Colonic mucosa (tissue), 4 donors: ENCODE data around the gene CHD2. TPM values are rescaled to one million over a fixed set of nuclear protein-coding genes. Genes with fewer than 3 reads are reported as not detected.

Experiments
- DNase-seq: peaks from one replicate; pipeline ENCODE4 v3.0.0-alpha.2; 2020
- H3K27ac ChIP-seq: fragments of 200-600 bp; one replicate; pipeline ENCODE4 v1.8.0; 2021
- H3K27me3 ChIP-seq: fragments of 200-600 bp; one replicate; pipeline ENCODE4 v1.8.0; 2021
- H3K36me3 ChIP-seq: fragments of 200-600 bp; one replicate; pipeline ENCODE4 v1.8.0; 2021
- H3K4me1 ChIP-seq: fragments of 200-600 bp; one replicate; pipeline ENCODE4 v1.8.0; 2021; ENCODE audit warnings: mild to moderate bottlenecking
- H3K4me3 ChIP-seq: fragments of 200-600 bp; one replicate; pipeline ENCODE4 v1.8.0; 2021
- H3K9ac ChIP-seq, 2 donors: one replicate each; pipeline ENCODE4 v1.7.0; 2013; ENCODE audit warnings: control low read depth in 2 of 2, low read depth in 2 of 2, low read length in 2 of 2
- H3K9me3 ChIP-seq: fragments of 200-600 bp; one replicate; pipeline ENCODE4 v1.8.0; 2021
- intact Hi-C: fragments of 100-400 bp; cut with DNase I; formaldehyde crosslinking; loops from one replicate; pipeline ENCODE4 v1.14.1; 2022
- total RNA-seq, 2 donors: library from RNA; stranded (reverse); fragmentation: NEBNext Ultra II Directional in 1 of 2; extraction: Animal tissue kit (Norgen Biotek cat#: 25700) in 1 of 2; gene quantifications; one replicate each; pipeline ENCODE4 v1.2.1, GENCODE V29; 2021
- TF ChIP-seq, protein P1 (sequence below): fragments of 200-600 bp; IDR thresholded peaks from one replicate; pipeline ENCODE4 v1.8.0; 2022; ENCODE audit warnings: antibody characterized with exemption, mild to moderate bottlenecking
- donor health status: healthy.
- donor health status: DM: no; HTN: no; CAD: no.
- donor health status: DM: no; HTN: no; CAD: no.

Gene CHD2
- total RNA-seq, 2 donors from 2014 or later, result 87.5 to 121 TPM

DNA sequence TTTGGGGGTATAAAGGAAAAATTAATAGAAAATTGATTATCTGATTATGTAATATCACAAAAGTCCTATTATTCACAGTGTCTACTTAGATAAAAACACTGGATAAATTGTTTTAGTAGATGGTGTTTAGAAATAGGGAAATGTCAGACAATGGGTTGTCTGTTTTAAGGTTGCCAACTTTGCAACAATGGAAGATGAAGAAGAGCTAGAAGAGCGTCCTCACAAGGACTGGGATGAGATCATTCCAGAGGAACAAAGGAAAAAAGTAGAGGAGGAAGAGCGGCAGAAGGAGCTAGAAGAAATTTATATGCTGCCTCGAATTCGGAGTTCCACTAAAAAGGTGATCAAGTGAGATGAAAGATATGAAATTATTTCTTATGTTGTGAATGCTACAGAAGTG, 84.0 kb downstream of the CHD2 start:
- Histone ChIP-seq H3K27me3 (no peaks in the 10 kb centered on the region), H3K36me3 (peaks cover 53% of the 10 kb centered on the region), H3K4me1 (no peaks in the 10 kb centered on the region), H3K4me3 (no peak overlapping the region), H3K9me3 (no peaks in the 10 kb centered on the region), H3K9ac (no peak overlapping the region), H3K27ac (no peak overlapping the region)
- DNase-seq, result no peak
- TF ChIP-seq, protein P1, sequence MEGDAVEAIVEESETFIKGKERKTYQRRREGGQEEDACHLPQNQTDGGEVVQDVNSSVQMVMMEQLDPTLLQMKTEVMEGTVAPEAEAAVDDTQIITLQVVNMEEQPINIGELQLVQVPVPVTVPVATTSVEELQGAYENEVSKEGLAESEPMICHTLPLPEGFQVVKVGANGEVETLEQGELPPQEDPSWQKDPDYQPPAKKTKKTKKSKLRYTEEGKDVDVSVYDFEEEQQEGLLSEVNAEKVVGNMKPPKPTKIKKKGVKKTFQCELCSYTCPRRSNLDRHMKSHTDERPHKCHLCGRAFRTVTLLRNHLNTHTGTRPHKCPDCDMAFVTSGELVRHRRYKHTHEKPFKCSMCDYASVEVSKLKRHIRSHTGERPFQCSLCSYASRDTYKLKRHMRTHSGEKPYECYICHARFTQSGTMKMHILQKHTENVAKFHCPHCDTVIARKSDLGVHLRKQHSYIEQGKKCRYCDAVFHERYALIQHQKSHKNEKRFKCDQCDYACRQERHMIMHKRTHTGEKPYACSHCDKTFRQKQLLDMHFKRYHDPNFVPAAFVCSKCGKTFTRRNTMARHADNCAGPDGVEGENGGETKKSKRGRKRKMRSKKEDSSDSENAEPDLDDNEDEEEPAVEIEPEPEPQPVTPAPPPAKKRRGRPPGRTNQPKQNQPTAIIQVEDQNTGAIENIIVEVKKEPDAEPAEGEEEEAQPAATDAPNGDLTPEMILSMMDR, result no peak
- intact Hi-C loops, result loop anchor here (5.0 kb wide), 1 partner anchor 37 kb away; no protein-coding TSS in a partner anchor

DNA sequence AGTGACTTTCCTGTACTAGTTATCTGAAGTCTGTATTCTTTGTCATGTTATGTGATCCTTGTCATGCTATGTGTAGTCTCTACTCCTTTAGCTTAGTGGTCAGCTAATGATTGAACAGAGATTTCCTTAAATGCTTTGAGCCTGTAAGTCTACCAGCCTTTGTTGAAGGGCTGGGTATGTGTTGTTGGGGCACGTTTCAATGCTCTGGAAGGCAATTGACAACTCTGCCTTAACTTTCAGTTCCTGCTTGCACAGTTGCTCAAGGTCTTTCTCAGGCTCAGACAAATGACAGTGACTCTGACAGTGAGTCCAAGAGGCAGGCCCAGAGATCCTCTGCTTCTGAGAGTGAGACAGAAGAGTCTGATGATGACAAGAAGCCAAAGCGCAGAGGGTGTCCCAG, 89.3 kb downstream of the CHD2 start:
- no peaks in the 10 kb centered on the region for H3K4me1 ChIP-seq
- no peak overlapping the region for H3K4me3 ChIP-seq
- no peak overlapping the region for H3K27ac ChIP-seq
- intact Hi-C loops, result no loop called here
- no peaks in the 10 kb centered on the region for H3K27me3 ChIP-seq
- DNase-seq, result no peak
- H3K36me3 ChIP-seq, result peaks cover 45% of the 10 kb centered on the region
- no peak overlapping the region for H3K9ac ChIP-seq
- H3K9me3 ChIP-seq, result no peaks in the 10 kb centered on the region
- TF ChIP-seq, protein P1, result no peak

DNA sequence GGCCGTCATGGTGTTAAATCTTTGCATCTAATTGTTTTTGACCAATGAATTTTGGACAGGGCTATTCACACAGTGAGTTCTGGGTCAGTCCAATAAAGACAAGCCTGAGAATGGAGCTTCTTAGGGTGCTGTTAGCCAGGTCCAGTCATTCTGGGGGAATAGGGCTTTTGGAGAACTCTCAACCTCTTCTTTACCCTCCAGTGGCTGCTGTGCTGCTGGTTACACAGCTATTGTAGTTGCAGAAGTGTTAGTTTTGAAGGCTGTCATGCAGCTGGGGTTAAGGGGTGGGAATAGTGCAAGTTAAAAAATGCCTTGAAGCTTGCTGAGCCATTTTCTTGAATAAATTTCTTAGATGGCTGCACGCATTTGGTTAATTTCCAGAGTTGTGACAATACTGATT, 89.9 kb downstream of the CHD2 start:
- Histone ChIP-seq H3K4me3 (no peak overlapping the region), H3K9ac (no peak overlapping the region), H3K27ac (no peak overlapping the region), H3K9me3 (no peaks in the 10 kb centered on the region), H3K4me1 (no peaks in the 10 kb centered on the region), H3K27me3 (no peaks in the 10 kb centered on the region), H3K36me3 (peaks cover 39% of the 10 kb centered on the region)
- intact Hi-C loops, result no loop called here
- TF ChIP-seq, protein P1, result no peak
- no peak for DNase-seq

DNA sequence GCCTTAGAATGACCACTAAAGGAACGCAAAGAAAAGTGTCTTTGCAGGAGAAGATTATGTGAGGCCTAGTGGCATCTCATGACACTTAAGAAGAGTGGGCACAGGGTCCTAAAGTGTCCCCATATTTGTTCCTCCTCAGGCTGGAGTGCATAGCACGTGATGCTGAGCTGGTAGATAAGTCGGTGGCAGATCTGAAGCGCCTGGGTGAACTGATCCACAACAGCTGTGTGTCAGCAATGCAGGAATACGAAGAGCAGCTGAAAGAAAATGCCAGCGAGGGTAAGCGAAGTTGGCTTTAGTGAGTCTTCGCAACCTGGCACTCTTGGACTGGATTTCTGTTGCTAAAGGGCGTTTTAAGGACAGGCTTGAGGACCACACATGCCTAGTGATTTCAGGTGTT, 92.6 kb downstream of the CHD2 start:
- Histone ChIP-seq H3K27ac (no peak overlapping the region), H3K36me3 (peaks cover 29% of the 10 kb centered on the region), H3K9me3 (no peaks in the 10 kb centered on the region), H3K4me3 (no peak overlapping the region), H3K27me3 (no peaks in the 10 kb centered on the region), H3K4me1 (no peaks in the 10 kb centered on the region), H3K9ac (no peak overlapping the region)
- TF ChIP-seq, protein P1, result no peak
- no peak for DNase-seq
- intact Hi-C loops, result no loop called here

DNA sequence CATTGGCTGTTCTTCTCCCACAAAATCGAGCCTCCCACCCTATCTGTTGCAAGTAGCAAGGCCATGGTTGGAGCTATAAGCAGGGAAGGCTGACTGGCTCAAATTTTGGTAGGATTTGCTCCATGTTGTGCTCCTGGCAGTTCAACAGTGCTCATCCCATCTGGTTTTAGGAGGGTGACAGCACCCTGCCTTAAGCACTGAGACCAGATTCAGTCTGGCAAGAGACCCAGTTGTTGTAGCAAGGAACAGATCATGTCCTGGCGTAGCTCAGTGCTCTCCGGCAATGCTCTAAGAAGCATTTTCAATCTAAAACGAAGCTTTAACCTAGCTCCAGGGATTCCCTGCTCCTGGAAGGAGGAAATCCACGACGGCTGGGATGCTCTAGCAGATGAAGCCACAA, 97.7 kb downstream of the CHD2 start:
- no peaks in the 10 kb centered on the region for H3K9me3 ChIP-seq
- DNase-seq, result no peak
- H3K4me1 ChIP-seq, result no peaks in the 10 kb centered on the region
- H3K27me3 ChIP-seq, result no peaks in the 10 kb centered on the region
- peaks cover 36% of the 10 kb centered on the region for H3K36me3 ChIP-seq
- intact Hi-C loops, result no loop called here
- TF ChIP-seq, protein P1, result no peak
- H3K27ac ChIP-seq, result no peak overlapping the region
- H3K9ac ChIP-seq, result no peak overlapping the region
- H3K4me3 ChIP-seq, result no peak overlapping the region

DNA sequence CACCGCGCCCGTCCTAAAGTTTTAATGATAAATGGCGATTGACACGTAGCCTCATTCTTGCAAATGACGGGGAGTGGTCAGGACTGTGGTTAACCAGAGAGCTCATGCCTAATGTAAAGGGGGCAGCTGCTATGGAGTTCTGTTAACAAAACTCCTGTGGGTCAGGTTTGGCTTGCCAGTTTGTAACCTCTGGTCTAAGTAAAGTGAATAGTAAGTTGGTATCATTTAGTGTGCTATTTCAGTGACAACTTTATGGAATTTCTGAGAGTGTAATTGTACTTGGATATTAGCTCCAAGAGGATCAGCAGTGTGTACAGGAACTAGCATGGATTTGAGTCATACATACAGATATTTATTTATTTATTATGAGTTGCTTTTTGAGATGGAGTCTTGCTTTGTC, 101.0 kb downstream of the CHD2 start:
- DNase-seq, result no peak
- Histone ChIP-seq H3K4me3 (peak overlapping the region; percentile 2), H3K9me3 (no peaks in the 10 kb centered on the region), H3K27me3 (no peaks in the 10 kb centered on the region), H3K4me1 (no peaks in the 10 kb centered on the region), H3K36me3 (peaks cover 54% of the 10 kb centered on the region), H3K27ac (no peak overlapping the region), H3K9ac (no peak overlapping the region)
- TF ChIP-seq, protein P1, result no peak
- intact Hi-C loops, result no loop called here
